ENCODE data around the gene HSF2.

The HSF2 gene

GRCh38 chr6:122388945-122389344, 10.5 kb upstream of the HSF2 start:
- no peak overlapping the region for H3K27ac ChIP-seq
- TF ChIP-seq CTCF (IDR thresholded peaks at IDR 0.05): no peak
- TF ChIP-seq ZFX (IDR thresholded peaks at IDR 0.05; ENCODE audit: borderline replicate concordance): no peak

GRCh38 chr6:122389704-122390372, 9.6 kb upstream of the HSF2 start:
- TF ChIP-seq ZFX (IDR thresholded peaks at IDR 0.05; ENCODE audit: borderline replicate concordance): no peak
- no peak for TF ChIP-seq CTCF (IDR thresholded peaks at IDR 0.05)
- no peak overlapping the region for H3K27ac ChIP-seq

- H3K27ac ChIP-seq: no peak overlapping the region
- TF ChIP-seq CTCF (IDR thresholded peaks at IDR 0.05) (no peak), ZFX (IDR thresholded peaks at IDR 0.05; ENCODE audit: borderline replicate concordance) (no peak)
These were observed 6.7 kb upstream of the HSF2 start for GRCh38 chr6:122392564-122393350.

- H3K27ac ChIP-seq: no peak overlapping the region
- TF ChIP-seq CTCF (IDR thresholded peaks at IDR 0.05) (no peak), ZFX (IDR thresholded peaks at IDR 0.05; ENCODE audit: borderline replicate concordance) (no peak)
These were observed 6.0 kb upstream of the HSF2 start for GRCh38 chr6:122393351-122393896.

GRCh38 chr6:122394016-122394415, 5.4 kb upstream of the HSF2 start:
- TF ChIP-seq CTCF (IDR thresholded peaks at IDR 0.05) (no peak), ZFX (IDR thresholded peaks at IDR 0.05; ENCODE audit: borderline replicate concordance) (no peak)
- no peak overlapping the region for H3K27ac ChIP-seq

GRCh38 chr6:122399055-122399347, 451 bp upstream of the HSF2 start:
- H3K27ac ChIP-seq: peak overlapping the region; percentile 56
- no peak for TF ChIP-seq CTCF (IDR thresholded peaks at IDR 0.05)

GRCh38 chr6:122400121-122400450, 634 bp downstream of the HSF2 start:
- no peak for TF ChIP-seq CTCF (IDR thresholded peaks at IDR 0.05)
- no peak for TF ChIP-seq ZFX (IDR thresholded peaks at IDR 0.05; ENCODE audit: borderline replicate concordance)
- peak overlapping the region; percentile 56 for H3K27ac ChIP-seq
